GM18907 (cell line): ENCODE measurements around the gene TMEM245.
"Not testable (repeated sequence)": the region's sequence is repeated elsewhere in the genome, so short reads cannot be mapped to it uniquely, and the experiment has no call there.

Experiments
- ATAC-seq: cut with Tn5 transposase; IDR thresholded peaks from one replicate; pipeline ENCODE4 v1.9.1; 2021; ENCODE audit warnings: mild to moderate bottlenecking, moderate library complexity; ENCODE audit not compliant: unreplicated experiment

TMEM245 gene

DNA sequence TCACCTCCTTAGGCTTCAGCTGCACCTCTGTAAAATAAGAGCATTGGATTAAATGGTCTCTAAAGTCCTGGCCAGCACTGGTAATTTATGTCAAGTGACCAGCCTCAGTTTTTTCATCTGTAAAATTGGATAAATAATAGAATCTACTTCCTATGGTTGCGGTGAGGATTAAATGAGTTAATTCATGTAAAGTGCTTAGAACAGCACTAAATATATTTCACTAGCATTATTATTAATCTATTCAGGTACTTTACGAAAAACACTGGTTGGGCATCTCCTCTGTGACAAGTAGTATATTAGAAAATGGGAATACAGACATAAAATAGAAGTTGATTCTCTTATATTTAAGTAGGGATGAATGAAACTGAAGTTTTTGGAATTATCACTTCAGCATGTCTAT lies 13.8 kb upstream of the TMEM245 start:
- ATAC-seq = no peak

DNA sequence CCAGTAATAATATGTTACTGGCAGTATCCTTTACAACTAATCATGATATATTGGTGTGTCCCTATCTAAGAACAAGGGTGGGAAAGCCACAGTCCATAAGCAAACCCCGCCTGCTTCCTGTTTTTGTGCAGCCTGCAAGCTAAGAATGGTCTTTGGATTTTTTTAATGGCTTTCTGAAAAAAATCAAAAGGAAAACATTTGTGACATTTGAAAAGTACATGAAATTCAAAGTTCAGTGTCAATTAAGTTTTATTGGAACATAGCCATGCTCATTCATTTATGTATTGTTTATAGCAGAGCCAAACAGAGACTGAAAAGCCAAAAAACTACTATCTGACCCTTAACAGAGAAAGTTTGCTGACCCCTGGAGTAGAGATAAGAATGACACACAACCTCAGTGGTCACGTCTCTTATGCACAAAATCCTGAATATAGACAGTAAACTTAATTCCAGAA lies 12.8 kb upstream of the TMEM245 start:
- no peak for ATAC-seq

DNA sequence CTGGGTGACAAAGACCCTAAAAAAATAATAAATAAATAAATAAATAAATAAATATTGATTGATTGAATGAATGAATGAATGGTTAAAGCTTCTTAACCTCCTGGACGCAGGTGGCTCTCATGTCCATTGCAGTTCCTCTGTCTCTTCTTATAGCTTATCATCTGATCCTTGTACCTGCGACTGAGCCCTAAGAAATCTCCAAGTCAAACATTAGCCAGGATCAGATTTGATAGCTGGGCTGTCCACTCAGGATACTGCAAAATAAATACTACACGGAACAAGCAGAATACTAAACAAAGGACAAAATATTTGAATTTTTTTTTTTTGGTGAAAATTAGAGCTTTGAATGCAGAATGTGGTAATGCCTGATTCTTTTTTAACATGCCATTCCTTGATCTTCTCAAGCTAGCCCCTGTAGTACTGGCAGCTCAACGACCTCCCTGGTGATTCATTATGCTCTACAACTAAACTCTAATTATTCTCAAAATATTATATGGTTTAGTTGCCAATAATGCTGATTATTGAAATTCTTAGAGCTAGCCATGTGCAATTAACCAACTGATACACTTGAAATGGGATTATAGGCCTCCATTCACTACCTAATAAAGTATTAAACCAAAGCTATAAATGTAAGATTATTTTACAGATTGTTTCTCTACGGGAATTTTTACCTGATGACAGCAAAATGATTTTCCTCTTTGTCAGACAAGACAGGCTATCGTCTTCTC lies 9.9 kb upstream of the TMEM245 start:
- ATAC-seq = no peak

DNA sequence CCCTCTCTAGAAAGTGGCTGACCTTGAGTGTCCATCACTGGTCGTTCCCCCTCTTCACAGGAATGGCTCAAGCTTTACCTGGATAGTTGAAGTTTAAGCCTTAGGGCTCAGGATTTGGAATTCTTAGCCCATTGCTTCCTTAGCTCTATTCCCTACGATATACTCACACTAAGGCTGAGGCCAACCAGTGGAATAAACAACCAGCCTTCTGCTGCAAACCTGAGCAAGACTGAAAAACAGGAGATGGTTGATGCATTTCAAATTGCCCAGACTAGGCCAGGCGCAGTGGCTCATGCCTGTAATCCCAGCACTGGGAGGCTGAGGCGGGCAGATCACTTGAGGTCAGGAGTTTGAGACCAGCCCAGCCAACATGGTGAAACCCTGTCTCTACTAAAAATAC lies 6.9 kb upstream of the TMEM245 start:
- ATAC-seq = not testable (repeated sequence)

DNA sequence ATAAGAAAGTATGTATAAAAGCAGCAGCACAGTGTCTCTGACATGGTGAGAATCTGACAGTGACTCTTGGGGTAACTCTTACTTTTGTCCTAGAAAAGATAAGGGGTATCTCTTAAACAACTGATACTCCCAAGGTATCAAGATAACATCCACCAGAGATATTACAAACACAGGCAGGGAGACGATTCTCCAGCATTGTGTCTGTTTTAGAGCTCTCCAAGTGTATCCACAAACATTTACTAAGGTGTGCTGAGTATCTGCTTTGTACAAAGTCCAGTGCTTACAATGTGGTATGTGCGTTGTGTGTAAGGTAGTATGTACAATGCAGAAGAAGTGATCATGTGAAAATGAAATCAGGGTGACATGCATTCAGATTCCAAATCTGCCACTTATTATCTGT lies 4.4 kb upstream of the TMEM245 start:
- no peak for ATAC-seq

DNA sequence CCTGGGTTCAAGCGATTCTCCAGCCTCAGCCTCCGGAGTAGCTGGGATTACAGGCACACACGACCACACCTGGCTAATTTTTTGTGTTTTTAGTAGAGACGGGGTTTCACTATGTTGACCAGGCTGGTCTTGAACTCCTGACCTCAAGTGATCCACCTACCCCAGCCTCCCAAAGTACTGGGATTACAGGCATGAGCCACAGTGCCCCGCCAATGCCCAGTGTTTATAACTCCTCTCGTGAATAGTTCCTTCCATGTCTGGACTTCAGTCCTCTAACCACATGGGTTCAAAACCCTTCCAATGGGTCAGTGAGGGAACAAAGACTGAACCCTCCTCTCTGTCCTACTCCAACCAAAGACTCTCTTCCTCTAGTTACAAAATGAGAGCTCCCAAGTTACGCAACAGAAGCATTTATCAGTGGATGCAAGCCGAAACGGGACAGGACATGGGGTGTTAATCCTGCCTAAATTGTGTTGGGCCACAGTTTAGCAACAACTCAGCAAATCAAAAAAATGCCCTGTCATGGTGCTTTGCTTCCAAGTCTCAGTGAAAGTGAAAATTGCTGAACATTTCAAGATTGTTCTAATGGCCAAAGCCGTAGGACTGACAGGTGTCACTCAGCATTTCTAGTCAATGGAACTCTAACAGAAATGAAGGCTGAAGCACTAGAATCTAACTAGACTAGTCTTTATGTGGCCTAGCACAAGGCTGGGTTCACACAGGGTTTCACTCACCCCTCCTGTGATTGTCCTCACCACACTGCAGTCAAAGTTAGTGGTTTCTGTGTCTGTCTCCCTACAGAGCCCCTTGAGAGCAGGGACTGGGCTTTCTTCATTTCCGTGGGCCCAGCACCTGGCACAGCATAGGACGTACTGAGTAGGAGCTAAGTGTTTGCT lies 3.2 kb upstream of the TMEM245 start:
- ATAC-seq = peak; percentile 36

DNA sequence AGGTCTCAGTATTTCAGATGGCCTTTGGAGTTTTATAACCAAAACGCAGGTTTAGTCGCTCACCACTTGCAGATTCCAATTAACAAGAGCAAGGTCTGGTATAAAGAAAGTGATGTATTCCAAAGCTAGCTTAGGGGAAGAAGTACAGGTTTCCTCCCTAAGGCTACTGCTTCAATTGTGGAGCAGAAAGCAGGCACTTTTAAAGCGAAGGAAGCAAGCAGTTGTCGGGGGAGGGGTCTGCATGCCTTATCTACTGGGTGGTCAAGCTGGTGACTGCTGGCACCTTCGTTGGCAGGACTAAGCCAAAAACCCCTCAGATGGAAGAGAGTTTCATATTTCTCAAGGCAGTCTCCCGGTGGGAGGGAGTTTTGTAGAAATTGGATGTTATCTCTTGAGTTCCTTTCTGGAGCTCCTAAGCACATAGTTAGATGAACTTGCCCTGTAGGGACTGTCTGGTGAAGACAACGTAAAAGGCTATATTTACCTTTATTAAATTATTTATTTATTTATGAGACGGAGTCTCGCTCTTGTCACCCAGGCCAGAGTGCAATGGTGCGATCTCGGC lies 1.6 kb upstream of the TMEM245 start:
- ATAC-seq = no peak

DNA sequence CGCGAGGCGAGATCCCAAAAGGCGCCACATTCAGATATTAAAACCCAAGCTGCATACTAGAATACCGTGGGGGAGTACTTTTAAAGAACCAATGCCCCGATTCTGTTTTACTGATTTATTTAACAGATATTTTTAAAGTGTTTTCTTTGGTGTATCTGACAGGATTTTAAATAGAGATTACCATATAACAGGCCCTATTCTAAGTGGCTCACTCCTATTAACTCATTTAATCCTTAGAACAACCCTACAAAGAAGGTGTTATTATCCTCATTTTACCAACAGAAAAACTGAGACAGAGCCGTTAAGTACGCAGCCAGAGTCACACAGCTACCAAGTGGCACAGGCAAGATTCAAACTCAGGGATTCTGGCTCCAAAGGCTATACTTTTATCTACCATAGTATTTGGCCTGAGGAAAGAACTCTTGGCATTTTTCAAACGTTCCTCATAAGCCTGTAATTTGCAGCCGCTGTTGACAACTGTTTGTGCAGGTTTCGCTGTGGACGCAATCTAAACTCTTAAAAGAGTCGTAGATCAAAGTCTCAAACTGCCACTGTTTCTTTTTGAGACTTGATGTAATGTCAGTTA lies 550 bp upstream of the TMEM245 start:
- ATAC-seq = no peak

DNA sequence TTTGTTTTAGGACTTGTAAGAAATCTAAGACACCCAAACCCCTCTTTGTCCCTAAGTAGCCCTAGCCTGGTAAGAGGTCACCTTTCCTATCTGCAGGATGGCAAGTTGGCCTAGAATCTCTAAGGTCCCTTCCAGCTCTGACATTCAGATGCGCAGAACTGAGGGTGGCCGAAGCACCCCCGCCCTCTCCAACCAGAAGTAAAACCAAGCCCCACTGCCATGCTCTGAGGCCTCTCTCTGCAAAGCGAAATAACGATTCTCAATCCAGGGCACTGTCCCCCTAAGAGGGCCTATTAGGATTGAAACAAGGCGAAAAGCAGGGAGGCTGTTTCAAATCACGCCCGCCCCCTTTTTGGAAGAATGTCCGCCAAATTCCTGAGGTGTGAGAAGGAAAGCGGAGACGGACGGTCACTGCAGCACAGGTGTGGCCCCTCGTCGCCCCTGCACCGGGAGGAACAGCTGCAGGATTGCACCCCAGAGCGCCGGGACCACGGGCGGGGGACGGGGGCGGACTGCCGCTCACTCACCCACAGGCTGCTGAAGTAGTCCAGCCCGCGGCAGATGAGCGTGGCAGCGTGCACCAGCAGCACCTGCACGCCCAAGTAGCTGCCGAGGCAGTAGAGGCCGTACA lies 824 bp downstream of the TMEM245 start:
- ATAC-seq = no peak

DNA sequence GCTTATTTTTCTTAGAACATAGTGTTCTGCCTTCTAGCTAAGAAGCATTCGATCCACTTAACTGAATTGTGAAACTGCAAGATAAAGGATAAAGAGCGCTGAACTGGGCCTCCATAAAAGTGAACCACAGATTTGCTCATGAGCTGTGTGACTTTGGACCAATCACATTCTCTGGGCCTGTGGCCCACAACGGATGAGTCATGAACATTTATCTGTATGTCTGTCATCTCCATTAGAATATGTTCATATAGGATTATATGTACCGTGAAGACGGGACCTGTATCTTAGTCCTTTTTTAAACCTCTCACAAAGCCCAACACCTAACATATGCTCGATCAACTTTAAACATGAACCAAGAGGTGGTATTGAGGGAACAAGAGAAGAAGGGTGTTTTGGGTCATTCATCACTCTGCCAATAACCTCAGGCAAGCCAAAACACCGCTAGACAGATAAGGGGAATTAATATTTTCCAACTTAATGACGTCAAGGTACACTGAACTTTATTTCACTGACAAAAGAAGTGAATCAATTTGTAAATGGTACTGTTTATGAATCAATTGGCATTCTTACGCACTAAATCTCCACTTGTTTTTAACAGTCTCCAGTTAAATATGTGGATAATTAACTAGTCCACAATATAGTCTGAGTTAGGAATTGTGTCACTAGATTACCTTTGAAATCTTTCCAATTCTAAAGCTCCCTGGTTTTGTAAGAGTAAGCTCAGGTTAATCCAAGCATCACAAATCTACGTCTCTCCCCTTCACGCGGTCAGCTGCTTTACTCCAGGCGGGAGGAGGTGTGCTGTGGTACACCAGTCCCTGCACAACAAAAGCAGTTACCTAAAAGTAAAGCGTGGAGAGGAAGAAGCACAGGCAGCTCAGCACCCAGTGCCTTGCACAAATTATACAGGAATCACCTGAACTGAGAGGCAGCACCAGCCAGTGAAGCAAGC lies 1.6 kb downstream of the TMEM245 start:
- ATAC-seq = no peak

DNA sequence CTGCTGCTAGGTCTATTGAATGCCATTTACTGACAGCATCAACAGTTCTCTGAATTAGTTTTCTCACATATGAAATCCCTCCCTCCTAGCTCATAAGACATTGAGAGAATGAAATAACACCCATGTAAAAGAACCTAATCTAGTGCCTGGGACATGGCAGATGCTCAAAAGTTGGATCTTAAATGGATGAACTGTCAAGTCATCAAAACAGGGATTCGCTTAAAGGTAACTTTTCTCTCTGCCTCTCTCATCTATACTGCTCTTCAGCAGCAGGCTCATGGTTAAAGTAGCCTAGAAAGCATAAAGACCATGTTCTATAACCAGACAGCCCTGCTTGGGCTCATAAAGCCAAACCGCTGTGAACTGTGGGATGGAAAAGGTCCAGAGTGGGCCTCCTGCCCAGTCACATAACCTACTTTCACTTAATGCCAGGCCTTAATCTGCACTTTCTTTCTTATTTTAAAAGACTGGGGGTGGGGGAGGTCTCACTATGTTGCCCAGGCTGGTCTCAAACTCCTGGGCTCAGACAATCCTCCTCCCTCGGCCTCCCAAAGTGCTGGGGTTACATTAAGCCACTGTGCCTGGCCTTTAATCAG lies 3.7 kb downstream of the TMEM245 start:
- no peak for ATAC-seq

DNA sequence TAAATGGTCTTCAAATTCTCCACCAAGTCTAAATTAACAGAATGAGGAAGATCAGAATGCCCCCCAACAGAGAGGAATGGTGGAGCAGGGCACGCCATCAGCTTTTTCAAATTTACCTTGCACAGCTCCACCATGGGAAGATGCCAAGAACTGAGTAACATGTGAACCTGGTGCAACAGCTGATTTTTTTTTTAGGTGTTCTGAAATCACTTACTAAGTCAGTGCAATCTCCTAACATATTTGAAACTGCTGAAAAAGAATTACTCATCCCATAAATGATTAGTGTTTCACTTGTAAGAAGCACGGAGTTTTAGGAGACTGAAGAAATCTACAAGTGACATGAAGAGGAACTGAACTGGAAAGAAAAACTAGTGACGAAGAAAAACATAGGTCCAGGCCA lies 5.1 kb downstream of the TMEM245 start:
- ATAC-seq = no peak

DNA sequence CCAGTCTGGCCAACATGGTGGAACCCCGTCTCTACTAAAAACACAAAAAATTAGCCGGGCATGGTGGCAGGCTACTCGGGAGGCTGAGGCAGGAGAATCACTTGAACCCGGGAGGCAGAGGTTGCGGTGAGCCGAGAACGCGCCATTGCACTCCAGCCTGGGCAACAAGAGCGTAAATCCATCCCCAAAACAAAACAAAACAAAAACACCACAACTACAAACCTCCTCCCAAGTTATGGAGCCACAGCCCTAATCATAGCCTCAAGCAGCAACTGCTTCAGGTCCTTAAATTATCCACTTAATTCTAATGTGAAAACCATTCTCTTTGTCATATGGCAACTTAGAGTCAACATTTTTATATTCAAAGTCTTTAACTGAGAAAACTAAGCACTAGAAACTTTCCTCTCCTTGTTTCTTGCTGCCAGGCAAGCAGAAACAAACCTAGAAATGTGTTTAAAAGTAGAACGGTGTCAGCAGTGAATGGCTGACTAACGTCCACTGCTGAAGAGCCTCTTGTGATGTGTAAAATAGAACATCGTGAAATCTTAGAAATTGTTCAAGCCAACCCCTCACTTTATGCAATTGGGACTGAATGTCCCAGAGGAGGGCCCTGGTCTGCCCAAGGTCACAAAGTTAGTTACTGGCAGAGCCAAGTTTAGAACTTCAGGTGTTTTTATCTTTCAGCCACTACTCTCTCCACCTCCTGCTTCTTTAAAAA lies 5.7 kb downstream of the TMEM245 start:
- ATAC-seq = no peak

DNA sequence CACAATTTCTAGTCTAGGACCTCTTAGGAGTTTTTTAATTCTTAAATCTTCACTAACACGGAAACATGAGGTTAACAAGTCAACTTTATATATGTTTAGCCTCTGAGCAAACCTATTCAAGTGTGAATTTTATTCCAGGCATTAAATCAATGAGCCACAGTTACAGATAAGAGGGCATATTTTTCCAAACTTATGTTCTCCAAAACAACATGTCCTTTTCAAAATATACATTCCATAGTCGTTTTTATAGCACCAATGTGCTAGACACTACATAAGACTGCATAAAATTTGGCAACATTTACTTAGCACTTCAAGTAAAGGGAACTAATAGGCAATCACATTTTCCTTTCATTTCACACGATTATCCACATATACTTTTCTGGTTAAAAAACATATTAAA lies 6.5 kb downstream of the TMEM245 start:
- no peak for ATAC-seq

DNA sequence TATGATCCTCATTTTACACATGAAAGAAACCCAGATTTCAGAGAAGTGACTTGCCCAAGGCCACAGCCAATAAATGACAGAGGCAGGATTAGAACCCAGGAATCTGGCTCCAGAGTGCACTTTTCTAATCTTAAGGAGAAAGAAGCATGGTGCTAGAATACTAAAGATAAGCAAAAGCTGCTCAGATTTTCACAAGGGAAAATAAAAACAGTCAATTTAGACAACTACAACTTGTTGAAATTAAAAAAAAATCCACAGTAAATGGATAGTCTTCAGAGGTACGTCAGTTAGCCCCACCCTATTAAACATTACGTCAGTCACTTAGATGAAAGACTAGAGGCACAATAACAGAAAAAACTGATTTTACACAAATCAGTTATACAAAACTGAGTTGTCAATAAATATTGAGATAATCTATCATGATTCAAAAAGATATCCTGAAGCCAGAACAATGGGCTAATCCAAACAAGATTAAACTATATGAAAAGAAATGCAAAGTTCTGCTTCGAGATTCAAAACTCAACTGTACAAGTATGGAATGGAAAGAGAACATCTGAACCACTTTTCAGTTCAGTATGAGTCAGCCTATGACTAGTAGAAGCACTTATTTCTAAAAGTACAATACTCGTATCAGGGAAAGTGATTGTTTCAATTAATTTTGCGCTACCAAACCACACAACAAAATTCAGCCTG lies 9.3 kb downstream of the TMEM245 start:
- peak; percentile 70 for ATAC-seq

DNA sequence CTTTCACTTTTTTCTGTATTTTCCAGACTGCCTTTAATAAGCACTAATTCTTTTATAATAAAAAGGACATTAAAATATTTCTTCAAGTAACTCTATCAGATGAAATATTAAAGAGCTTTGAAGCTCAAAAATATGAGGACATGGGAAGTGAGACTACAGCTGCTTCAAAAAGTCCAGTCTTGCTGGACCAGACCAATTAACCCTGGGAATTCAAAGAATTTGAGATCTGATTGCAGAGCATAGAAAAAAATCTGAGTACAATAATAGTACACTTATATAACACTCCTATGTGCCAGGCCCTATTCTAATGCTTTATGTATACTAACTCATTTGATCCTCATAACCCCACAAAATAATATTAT lies 9.8 kb downstream of the TMEM245 start:
- no peak for ATAC-seq

DNA sequence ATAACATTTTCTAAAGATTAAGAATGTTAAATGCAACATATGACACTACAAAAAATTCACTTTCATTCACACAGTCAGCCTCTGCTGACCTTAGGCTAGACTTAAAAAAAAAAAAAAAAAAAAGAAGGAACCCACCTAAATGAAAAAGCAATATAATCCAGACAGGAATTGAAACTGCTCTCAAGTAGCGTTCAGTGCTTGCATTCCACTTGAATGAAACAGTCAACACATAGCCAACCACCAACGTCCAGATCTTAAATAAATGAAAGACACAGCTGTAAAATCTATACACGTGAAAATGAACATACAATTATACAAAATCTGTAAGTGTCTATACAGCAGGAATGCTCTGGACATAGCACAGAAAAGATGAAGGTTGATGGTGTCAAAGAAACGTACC lies 11.4 kb downstream of the TMEM245 start:
- no peak for ATAC-seq
